Measurements from ENCODE around the gene LEMD1.

DNA sequence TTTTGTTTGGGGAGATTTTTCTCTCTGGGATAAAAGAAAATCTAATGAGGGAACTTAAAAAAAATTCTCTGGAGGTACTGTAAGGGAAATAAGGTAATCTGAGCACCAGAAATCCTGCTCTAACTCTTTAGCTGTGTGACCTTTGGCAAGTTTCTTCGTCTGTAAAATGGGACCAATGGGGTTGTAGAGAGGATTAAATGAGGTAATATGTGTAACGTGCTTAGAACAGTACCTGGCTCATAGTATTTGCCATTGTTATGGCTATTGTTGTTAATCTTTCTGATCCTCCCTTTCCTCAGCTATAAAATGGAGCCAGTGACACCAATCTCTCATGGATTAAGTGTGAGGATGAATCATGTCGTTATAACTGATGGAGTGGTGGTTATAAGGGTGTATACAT is 64.3 kb downstream of the LEMD1 start:
- TF ChIP-seq, protein P1, sequence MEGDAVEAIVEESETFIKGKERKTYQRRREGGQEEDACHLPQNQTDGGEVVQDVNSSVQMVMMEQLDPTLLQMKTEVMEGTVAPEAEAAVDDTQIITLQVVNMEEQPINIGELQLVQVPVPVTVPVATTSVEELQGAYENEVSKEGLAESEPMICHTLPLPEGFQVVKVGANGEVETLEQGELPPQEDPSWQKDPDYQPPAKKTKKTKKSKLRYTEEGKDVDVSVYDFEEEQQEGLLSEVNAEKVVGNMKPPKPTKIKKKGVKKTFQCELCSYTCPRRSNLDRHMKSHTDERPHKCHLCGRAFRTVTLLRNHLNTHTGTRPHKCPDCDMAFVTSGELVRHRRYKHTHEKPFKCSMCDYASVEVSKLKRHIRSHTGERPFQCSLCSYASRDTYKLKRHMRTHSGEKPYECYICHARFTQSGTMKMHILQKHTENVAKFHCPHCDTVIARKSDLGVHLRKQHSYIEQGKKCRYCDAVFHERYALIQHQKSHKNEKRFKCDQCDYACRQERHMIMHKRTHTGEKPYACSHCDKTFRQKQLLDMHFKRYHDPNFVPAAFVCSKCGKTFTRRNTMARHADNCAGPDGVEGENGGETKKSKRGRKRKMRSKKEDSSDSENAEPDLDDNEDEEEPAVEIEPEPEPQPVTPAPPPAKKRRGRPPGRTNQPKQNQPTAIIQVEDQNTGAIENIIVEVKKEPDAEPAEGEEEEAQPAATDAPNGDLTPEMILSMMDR (IDR thresholded peaks at IDR 0.05) = no peak
- no peak for TF ChIP-seq EP300 (IDR thresholded peaks at IDR 0.05)
